ENCODE results near the gene OTOG.

DNA sequence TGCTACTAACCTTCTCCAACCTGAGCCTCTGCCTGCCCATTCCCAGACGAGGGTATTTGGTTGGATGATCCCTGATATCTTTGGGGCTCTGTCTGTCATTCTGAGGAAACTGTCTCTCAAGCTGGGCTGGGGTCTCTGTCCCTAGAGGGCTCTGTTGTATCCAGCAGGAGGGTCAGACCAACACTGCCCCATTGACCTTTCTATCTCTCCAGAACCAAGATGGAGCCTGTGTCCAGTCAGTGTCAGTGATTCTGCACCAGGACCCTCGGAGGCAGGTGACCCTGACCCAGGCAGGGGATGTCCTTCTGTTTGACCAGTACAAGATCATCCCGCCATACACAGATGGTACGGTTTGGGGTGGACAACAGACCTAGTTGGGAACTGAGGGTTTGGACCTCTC, 21.9 kb downstream of the OTOG start:
- TF ChIP-seq, protein P1, sequence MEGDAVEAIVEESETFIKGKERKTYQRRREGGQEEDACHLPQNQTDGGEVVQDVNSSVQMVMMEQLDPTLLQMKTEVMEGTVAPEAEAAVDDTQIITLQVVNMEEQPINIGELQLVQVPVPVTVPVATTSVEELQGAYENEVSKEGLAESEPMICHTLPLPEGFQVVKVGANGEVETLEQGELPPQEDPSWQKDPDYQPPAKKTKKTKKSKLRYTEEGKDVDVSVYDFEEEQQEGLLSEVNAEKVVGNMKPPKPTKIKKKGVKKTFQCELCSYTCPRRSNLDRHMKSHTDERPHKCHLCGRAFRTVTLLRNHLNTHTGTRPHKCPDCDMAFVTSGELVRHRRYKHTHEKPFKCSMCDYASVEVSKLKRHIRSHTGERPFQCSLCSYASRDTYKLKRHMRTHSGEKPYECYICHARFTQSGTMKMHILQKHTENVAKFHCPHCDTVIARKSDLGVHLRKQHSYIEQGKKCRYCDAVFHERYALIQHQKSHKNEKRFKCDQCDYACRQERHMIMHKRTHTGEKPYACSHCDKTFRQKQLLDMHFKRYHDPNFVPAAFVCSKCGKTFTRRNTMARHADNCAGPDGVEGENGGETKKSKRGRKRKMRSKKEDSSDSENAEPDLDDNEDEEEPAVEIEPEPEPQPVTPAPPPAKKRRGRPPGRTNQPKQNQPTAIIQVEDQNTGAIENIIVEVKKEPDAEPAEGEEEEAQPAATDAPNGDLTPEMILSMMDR (IDR thresholded peaks at IDR 0.05), result no peak
- TF ChIP-seq POLR2A (IDR thresholded peaks at IDR 0.05), result no peak
